Effector CD8-positive, alpha-beta T cell (primary cell): Measurements from ENCODE around the gene LUZP2.

ENCODE experiments used
- DNase-seq: peaks from one replicate; lab custom pipeline; 2025; lab: John Stamatoyannopoulos, UW

Gene LUZP2

GRCh38 chr11:24567380-24567779 lies 70.5 kb downstream of the LUZP2 start:
- no peak for DNase-seq

GRCh38 chr11:24572376-24572775 lies 75.5 kb downstream of the LUZP2 start:
- DNase-seq = no peak

- DNase-seq = no peak
These were observed 77.6 kb downstream of the LUZP2 start for GRCh38 chr11:24574461-24574860.

- DNase-seq = no peak
These were observed 78.5 kb downstream of the LUZP2 start for GRCh38 chr11:24575392-24575791.

GRCh38 chr11:24585192-24585591 lies 88.3 kb downstream of the LUZP2 start:
- no peak for DNase-seq

GRCh38 chr11:24587635-24588034 lies 90.8 kb downstream of the LUZP2 start:
- no peak for DNase-seq

GRCh38 chr11:24588081-24588480 lies 91.2 kb downstream of the LUZP2 start:
- DNase-seq = no peak

- no peak for DNase-seq
These were observed 92.2 kb downstream of the LUZP2 start for GRCh38 chr11:24589064-24589463.

- DNase-seq = no peak
These were observed 94.4 kb downstream of the LUZP2 start for GRCh38 chr11:24591283-24591682.

- no peak for DNase-seq
These were observed 95.5 kb downstream of the LUZP2 start for GRCh38 chr11:24592360-24592759.

GRCh38 chr11:24593332-24593731 lies 96.5 kb downstream of the LUZP2 start:
- no peak for DNase-seq

- DNase-seq = no peak
These were observed 97.5 kb downstream of the LUZP2 start for GRCh38 chr11:24594401-24594800.

GRCh38 chr11:24598641-24599040 lies 101.8 kb downstream of the LUZP2 start:
- no peak for DNase-seq

- DNase-seq = no peak
These were observed 112.6 kb downstream of the LUZP2 start for GRCh38 chr11:24609192-24610119.

GRCh38 chr11:24615451-24616160 lies 118.8 kb downstream of the LUZP2 start:
- DNase-seq = no peak

- no peak for DNase-seq
These were observed 121.0 kb downstream of the LUZP2 start for GRCh38 chr11:24617856-24618255.

- DNase-seq = no peak
These were observed 123.0 kb downstream of the LUZP2 start for GRCh38 chr11:24619900-24620299.

- no peak for DNase-seq
These were observed 125.4 kb downstream of the LUZP2 start for GRCh38 chr11:24622262-24622661.

- DNase-seq = no peak
These were observed 126.3 kb downstream of the LUZP2 start for GRCh38 chr11:24623121-24623520.

GRCh38 chr11:24624432-24624831 lies 127.6 kb downstream of the LUZP2 start:
- no peak for DNase-seq

GRCh38 chr11:24625975-24626374 lies 129.1 kb downstream of the LUZP2 start:
- DNase-seq = no peak

GRCh38 chr11:24628224-24628776 lies 131.4 kb downstream of the LUZP2 start:
- DNase-seq = no peak
